Muscle of leg (tissue), 11 donors: ENCODE results near the gene PKD2. TPM values are rescaled to one million over a fixed set of nuclear protein-coding genes. Genes with fewer than 3 reads are reported as not detected.

Source experiments
- DNase-seq: peaks from one replicate; pipeline ENCODE4 v3.0.0; 2013
- H3K27ac ChIP-seq: one replicate; pipeline ENCODE4 v1.5.1; 2013; ENCODE audit warnings: mild to moderate bottlenecking, low read length, control low read depth
- H3K27me3 ChIP-seq: one replicate; pipeline ENCODE4 v1.6.1; 2013; ENCODE audit warnings: low read length; ENCODE audit not compliant: control insufficient read depth, insufficient read depth
- H3K36me3 ChIP-seq: one replicate; pipeline ENCODE4 v1.6.1; 2013; ENCODE audit warnings: low read length; ENCODE audit not compliant: control insufficient read depth, insufficient read depth
- H3K4me1 ChIP-seq: one replicate; pipeline ENCODE4 v1.6.1; 2013; ENCODE audit warnings: low read length; ENCODE audit not compliant: control insufficient read depth, insufficient read depth
- H3K4me3 ChIP-seq: one replicate; pipeline ENCODE4 v1.5.1; 2013; ENCODE audit warnings: low read length, control low read depth
- H3K9me3 ChIP-seq: replicated peaks from 2 replicates; pipeline ENCODE4 v1.6.1; 2013; ENCODE audit warnings: low read depth, low read length; ENCODE audit not compliant: control insufficient read depth
- WGBS: methylation state at CpG from one replicate; pipeline ENCODE4 v1.1.5; 2013; ENCODE audit warnings: missing lambda C conversion rate; ENCODE audit not compliant: insufficient coverage; 5-methylcytosine and 5-hydroxymethylcytosine counted together
- polyA plus RNA-seq, 8 donors: library from polyadenylated mRNA; unstranded; fragments of 120-200 nt; gene quantifications; one replicate each; pipeline versions ENCODE4 v1.2.1 to v1.2.3, GENCODE V29; 2013; ENCODE audit warnings: inconsistent platforms in 1 of 8, low replicate concordance in 1 of 8; ENCODE audit not compliant: insufficient read length in 8 of 8, insufficient read depth in 1 of 8
- total RNA-seq: library from RNA; stranded (reverse); fragments of 120-200 nt; gene quantifications from one replicate; pipeline ENCODE4 v1.2.4, GENCODE V29; 2013

PKD2 gene
- total and polyA plus RNA-seq, 9 donors: 20.1 to 42.7 (median 28.4) TPM

DNA sequence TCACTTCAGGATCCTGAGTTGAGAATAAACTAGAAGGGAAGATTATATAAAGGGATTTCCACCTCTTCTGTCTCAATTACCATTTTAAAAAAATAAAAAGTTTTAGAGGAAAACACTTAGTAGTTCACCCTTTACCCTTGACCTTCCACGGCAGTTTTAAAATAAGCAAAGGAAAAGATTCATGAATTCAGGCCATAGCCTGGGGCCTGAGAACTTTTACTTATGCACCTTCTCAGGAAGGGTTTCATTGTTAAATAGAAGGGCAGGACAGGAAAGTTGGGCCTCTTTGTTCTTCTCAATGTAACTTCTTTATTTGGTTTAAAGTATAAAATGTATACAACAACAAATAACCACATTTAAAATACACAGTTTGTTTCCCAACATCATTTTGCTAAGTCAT lies 54.9 kb downstream of the PKD2 start:
- H3K27ac ChIP-seq: no peak overlapping the region
- H3K4me3 ChIP-seq: no peak overlapping the region
- no peaks in the 10 kb centered on the region for H3K4me1 ChIP-seq
- no peak for DNase-seq
- no CpG with 5 or more reads among the region's 1 CpG for WGBS
- H3K27me3 ChIP-seq: no peaks in the 10 kb centered on the region
- H3K36me3 ChIP-seq: peaks cover 29% of the 10 kb centered on the region
- no peaks in the 10 kb centered on the region for H3K9me3 ChIP-seq

DNA sequence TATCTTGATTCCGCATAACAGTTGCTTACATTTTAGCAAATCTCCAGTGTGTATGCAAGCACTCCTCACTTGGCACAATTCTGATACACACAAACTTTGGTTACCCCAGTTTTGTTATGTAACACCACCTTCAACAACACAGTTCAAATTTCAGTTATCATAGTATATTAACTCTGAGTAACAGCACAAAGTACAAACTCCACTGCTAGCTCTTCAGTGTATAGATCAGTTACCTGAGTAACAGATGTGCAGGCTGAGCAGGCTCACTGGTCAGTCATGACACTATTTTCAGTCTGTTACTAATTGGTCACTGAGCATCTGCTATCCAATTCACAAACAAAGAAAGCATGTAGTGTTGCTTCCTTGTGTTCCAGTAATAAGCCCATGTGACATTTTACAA lies 55.4 kb downstream of the PKD2 start:
- WGBS: 100% methylated on average over 1 of the region's 1 CpG
- Histone ChIP-seq H3K4me1 (no peaks in the 10 kb centered on the region), H3K27me3 (no peaks in the 10 kb centered on the region), H3K27ac (no peak overlapping the region), H3K36me3 (peaks cover 35% of the 10 kb centered on the region), H3K9me3 (no peaks in the 10 kb centered on the region), H3K4me3 (no peak overlapping the region)
- no peak for DNase-seq

- Histone ChIP-seq H3K36me3 (peaks cover 37% of the 10 kb centered on the region), H3K9me3 (peaks cover 3% of the 10 kb centered on the region), H3K27me3 (no peaks in the 10 kb centered on the region), H3K4me1 (no peaks in the 10 kb centered on the region), H3K27ac (no peak overlapping the region), H3K4me3 (no peak overlapping the region)
- no peak for DNase-seq
- WGBS: 90% methylated on average over 2 of the region's 5 CpGs
These were observed 56.3 kb downstream of the PKD2 start for GRCh38 chr4:88063634-88064296.

DNA sequence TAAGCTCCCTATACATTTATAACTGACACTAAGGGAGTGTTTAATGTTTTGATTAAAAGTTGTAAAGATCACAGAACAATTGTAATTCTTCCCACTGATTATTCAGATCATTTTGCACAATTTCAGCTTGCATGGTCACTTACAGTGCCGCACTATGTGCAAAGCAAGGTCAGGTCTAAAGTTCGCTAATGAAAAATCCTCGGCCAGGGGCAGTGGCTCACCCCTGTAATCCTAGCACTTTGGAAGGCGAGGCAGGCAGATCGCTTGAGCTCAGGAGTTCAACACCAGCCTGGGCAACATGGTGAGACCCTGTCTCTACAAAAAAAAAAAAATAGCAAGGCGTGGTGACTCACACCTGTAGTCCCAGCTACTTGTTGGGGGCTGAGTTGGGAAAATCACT lies 57.0 kb downstream of the PKD2 start:
- H3K9me3 ChIP-seq: peaks cover 3% of the 10 kb centered on the region
- H3K36me3 ChIP-seq: peaks cover 37% of the 10 kb centered on the region
- 87% methylated on average over 5 of the region's 6 CpGs for WGBS
- DNase-seq: no peak
- H3K27ac ChIP-seq: no peak overlapping the region
- H3K4me3 ChIP-seq: no peak overlapping the region
- no peaks in the 10 kb centered on the region for H3K27me3 ChIP-seq
- H3K4me1 ChIP-seq: no peaks in the 10 kb centered on the region

DNA sequence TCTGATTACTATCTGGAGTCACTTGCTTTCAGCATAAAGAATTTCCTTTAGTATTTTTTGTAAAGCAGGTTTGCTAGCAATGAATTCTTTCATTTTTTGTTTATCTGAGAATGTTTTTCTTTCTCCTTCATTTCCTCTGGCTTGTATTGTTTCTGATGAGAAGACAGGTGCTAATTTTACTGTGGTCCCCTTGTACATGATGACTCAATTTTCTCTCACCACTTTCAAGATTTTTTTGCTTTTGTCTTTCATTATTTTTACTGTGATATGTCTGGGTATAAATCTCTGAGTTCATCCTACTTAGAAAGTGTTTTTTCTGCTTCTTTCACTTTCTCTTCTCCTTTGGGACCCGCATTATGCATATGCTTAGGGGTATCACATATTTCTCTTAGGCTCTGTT lies 62.6 kb downstream of the PKD2 start:
- H3K36me3 ChIP-seq: peaks cover 56% of the 10 kb centered on the region
- H3K4me1 ChIP-seq: no peaks in the 10 kb centered on the region
- DNase-seq: no peak
- no CpG with 5 or more reads among the region's 1 CpG for WGBS
- no peaks in the 10 kb centered on the region for H3K27me3 ChIP-seq
- no peak overlapping the region for H3K27ac ChIP-seq
- no peak overlapping the region for H3K4me3 ChIP-seq
- peaks cover 10% of the 10 kb centered on the region for H3K9me3 ChIP-seq

- H3K4me1 ChIP-seq: no peaks in the 10 kb centered on the region
- H3K27ac ChIP-seq: no peak overlapping the region
- peaks cover 7% of the 10 kb centered on the region for H3K9me3 ChIP-seq
- no peak overlapping the region for H3K4me3 ChIP-seq
- peaks cover 47% of the 10 kb centered on the region for H3K36me3 ChIP-seq
- WGBS: 65% methylated on average over 2 of the region's 9 CpGs
- no peak for DNase-seq
- no peaks in the 10 kb centered on the region for H3K27me3 ChIP-seq
These were observed 67.9 kb downstream of the PKD2 start for GRCh38 chr4:88075336-88075735.

- Histone ChIP-seq H3K27ac (no peak overlapping the region), H3K27me3 (no peaks in the 10 kb centered on the region), H3K36me3 (peaks cover 23% of the 10 kb centered on the region), H3K4me3 (no peak overlapping the region), H3K9me3 (no peaks in the 10 kb centered on the region), H3K4me1 (no peaks in the 10 kb centered on the region)
- DNase-seq: no peak
- WGBS: 90% methylated on average over 7 of the region's 7 CpGs
These were observed 70.6 kb downstream of the PKD2 start for GRCh38 chr4:88077911-88078524.

GRCh38 chr4:88078579-88078978 lies 71.1 kb downstream of the PKD2 start:
- H3K27ac ChIP-seq: no peak overlapping the region
- WGBS: no CpG with 5 or more reads among the region's 2 CpGs
- DNase-seq: no peak

DNA sequence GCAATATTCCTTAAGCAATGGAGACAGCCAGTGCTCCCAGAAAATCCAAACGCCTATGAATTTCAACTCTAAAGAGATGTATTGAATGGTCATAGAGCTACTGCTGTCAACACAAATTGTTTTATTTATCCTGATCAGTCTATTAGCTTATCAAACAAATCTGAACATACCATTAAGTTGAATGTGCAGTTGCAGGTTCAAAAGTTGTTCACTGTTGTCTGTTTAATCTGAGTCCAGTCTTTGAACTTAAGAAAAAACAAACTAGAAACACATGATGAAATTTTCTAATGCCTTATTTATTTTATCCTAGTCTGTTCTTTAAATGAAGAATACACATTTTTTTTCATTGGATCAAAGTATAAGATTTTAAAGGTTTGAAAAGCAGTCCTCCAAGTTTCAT lies 73.2 kb downstream of the PKD2 start:
- WGBS: no CpG with 5 or more reads among the region's 1 CpG
- H3K4me1 ChIP-seq: no peaks in the 10 kb centered on the region
- no peak overlapping the region for H3K4me3 ChIP-seq
- peaks cover 7% of the 10 kb centered on the region for H3K36me3 ChIP-seq
- H3K27ac ChIP-seq: no peak overlapping the region
- H3K9me3 ChIP-seq: no peaks in the 10 kb centered on the region
- DNase-seq: no peak
- no peaks in the 10 kb centered on the region for H3K27me3 ChIP-seq

More at GRCh38 chr4:88078579-88078978, 71.1 kb downstream of the PKD2 start:
- no peak overlapping the region for H3K4me3 ChIP-seq
- no peaks in the 10 kb centered on the region for H3K4me1 ChIP-seq
- no peaks in the 10 kb centered on the region for H3K9me3 ChIP-seq
- no peaks in the 10 kb centered on the region for H3K27me3 ChIP-seq
- H3K36me3 ChIP-seq: peaks cover 22% of the 10 kb centered on the region

DNA sequence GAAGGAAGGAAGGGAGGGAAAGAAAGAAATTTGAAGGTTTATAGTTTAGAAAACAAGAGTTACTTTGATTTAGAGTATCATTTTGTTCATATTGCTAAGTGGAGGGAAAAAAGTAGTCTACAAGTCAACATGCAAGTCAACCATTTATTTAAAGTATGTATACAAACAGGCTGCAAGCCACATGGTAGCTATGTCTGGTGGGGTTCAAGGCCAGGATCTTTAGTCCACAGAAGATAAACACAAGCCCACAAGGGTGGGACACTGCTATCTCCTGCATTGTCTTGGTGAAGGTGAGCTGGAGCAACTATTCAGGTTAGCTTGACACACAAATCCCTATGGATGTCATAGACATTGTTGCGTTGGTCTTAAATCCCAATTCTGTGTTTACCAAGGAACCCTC lies 79.6 kb downstream of the PKD2 start:
- H3K4me1 ChIP-seq: no peaks in the 10 kb centered on the region
- H3K27ac ChIP-seq: no peak overlapping the region
- no peaks in the 10 kb centered on the region for H3K9me3 ChIP-seq
- no peak overlapping the region for H3K4me3 ChIP-seq
- DNase-seq: no peak
- no peaks in the 10 kb centered on the region for H3K36me3 ChIP-seq
- WGBS: no CpG with 5 or more reads among the region's 1 CpG
- no peaks in the 10 kb centered on the region for H3K27me3 ChIP-seq
